Osteoblast (primary cell): Measurements from ENCODE around the gene M1AP. TPM values are rescaled to one million over a fixed set of nuclear protein-coding genes. Genes with fewer than 3 reads are reported as not detected.

Experiments used
- DNase-seq: peaks from one replicate; pipeline ENCODE4 v3.0.0; 2011; ENCODE audit warnings: low spot score, mixed read lengths; ENCODE audit not compliant: insufficient read length; ENCODE audit errors: missing footprints
- H2AFZ ChIP-seq: 2 replicates; pipeline ENCODE4 v1.6.0; 2011; ENCODE audit warnings: mild to moderate bottlenecking, low read length
- H3K27ac ChIP-seq: 2 replicates; pipeline ENCODE4 v1.5.1; 2011; ENCODE audit warnings: mild to moderate bottlenecking, low read depth, low read length, moderate library complexity
- H3K27me3 ChIP-seq: 2 replicates; pipeline ENCODE4 v1.6.0; 2012; ENCODE audit warnings: mild to moderate bottlenecking, control low read depth, inconsistent platforms, low read length, moderate library complexity; ENCODE audit not compliant: insufficient read depth
- H3K36me3 ChIP-seq: 2 replicates; pipeline ENCODE4 v1.5.1; 2011; ENCODE audit warnings: mild to moderate bottlenecking, low read length, control low read depth, moderate library complexity; ENCODE audit not compliant: insufficient read depth
- H3K4me1 ChIP-seq: 2 replicates; pipeline ENCODE4 v1.5.1; 2011; ENCODE audit warnings: mild to moderate bottlenecking, low read length, control low read depth, moderate library complexity; ENCODE audit not compliant: insufficient read depth
- H3K4me2 ChIP-seq: 2 replicates; pipeline ENCODE4 v1.6.0; 2011; ENCODE audit warnings: mild to moderate bottlenecking, low read length; ENCODE audit not compliant: insufficient read depth
- H3K4me3 ChIP-seq: fragments of 200-600 bp; sonication (generic); 3 replicates; pipeline ENCODE4 v1.5.1; 2012; ENCODE audit warnings: mild to moderate bottlenecking, low read length, inconsistent platforms; ENCODE audit not compliant: insufficient read depth
- H3K79me2 ChIP-seq: 2 replicates; pipeline ENCODE4 v1.6.0; 2012; ENCODE audit warnings: mild to moderate bottlenecking, low read length, control low read depth, inconsistent platforms; ENCODE audit not compliant: insufficient read depth
- H3K9me3 ChIP-seq: 2 replicates; pipeline ENCODE4 v1.5.1; 2011; ENCODE audit warnings: low read depth, low read length, control low read depth
- H4K20me1 ChIP-seq: 2 replicates; pipeline ENCODE4 v1.6.0; 2012; ENCODE audit warnings: mild to moderate bottlenecking, low read length, control low read depth; ENCODE audit not compliant: insufficient read depth
- CTCF ChIP-seq: IDR thresholded peaks from 2 replicates; pipeline ENCODE4 v1.5.1; 2011; ENCODE audit warnings: mild to moderate bottlenecking, low read depth, low read length, moderate library complexity; ENCODE audit errors: extremely low read depth
- total RNA-seq: library from RNA; depleted of rRNA; stranded (reverse); fragments of >200 nt; gene quantifications from 2 replicates; pipeline ENCODE4 v1.2.3, GENCODE V29; 2012

Gene M1AP
- total RNA-seq, 1 donor = under 0.01 TPM

- H3K4me3 ChIP-seq = peak overlapping the region; percentile 54
- H3K4me2 ChIP-seq = peak overlapping the region; percentile 81
- H3K27ac ChIP-seq = peak overlapping the region; percentile 90
- no peak for TF ChIP-seq CTCF
- H2AFZ ChIP-seq = peak overlapping the region; percentile 71
- H3K9me3 ChIP-seq = no peaks in the 10 kb centered on the region
- H4K20me1 ChIP-seq = no peaks in the 10 kb centered on the region
- H3K79me2 ChIP-seq = no peaks in the 10 kb centered on the region
- H3K36me3 ChIP-seq = no peaks in the 10 kb centered on the region
- DNase-seq = peak; percentile 91
- peaks cover 64% of the 10 kb centered on the region for H3K4me1 ChIP-seq
- H3K27me3 ChIP-seq = no peaks in the 10 kb centered on the region
Observed at GRCh38 chr2:74573747-74574562, 74.2 kb downstream of the M1AP start.

- Histone ChIP-seq H3K4me2 (no peak overlapping the region), H3K79me2 (no peaks in the 10 kb centered on the region), H3K4me3 (no peak overlapping the region), H3K27me3 (no peaks in the 10 kb centered on the region), H4K20me1 (no peaks in the 10 kb centered on the region), H3K36me3 (no peaks in the 10 kb centered on the region), H3K4me1 (peaks cover 68% of the 10 kb centered on the region), H3K27ac (peak overlapping the region; percentile 34), H2AFZ (no peak overlapping the region), H3K9me3 (no peaks in the 10 kb centered on the region)
- TF ChIP-seq CTCF = peak; percentile 18
- no peak for DNase-seq
Observed at GRCh38 chr2:74572178-74572925, 75.8 kb downstream of the M1AP start.

GRCh38 chr2:74571058-74571457, 77.1 kb downstream of the M1AP start:
- TF ChIP-seq CTCF = no peak
- no peak overlapping the region for H2AFZ ChIP-seq
- peaks cover 67% of the 10 kb centered on the region for H3K4me1 ChIP-seq

GRCh38 chr2:74569686-74570085, 78.4 kb downstream of the M1AP start:
- H3K79me2 ChIP-seq = no peaks in the 10 kb centered on the region
- no peak for DNase-seq
- no peaks in the 10 kb centered on the region for H4K20me1 ChIP-seq
- no peaks in the 10 kb centered on the region for H3K36me3 ChIP-seq
- H3K4me2 ChIP-seq = no peak overlapping the region
- H3K27ac ChIP-seq = peak overlapping the region; percentile 98
- no peak for TF ChIP-seq CTCF
- no peak overlapping the region for H2AFZ ChIP-seq
- no peaks in the 10 kb centered on the region for H3K9me3 ChIP-seq
- H3K27me3 ChIP-seq = no peaks in the 10 kb centered on the region
- no peak overlapping the region for H3K4me3 ChIP-seq
- peaks cover 63% of the 10 kb centered on the region for H3K4me1 ChIP-seq

More at GRCh38 chr2:74571058-74571457, 77.1 kb downstream of the M1AP start:
- H3K4me2 ChIP-seq = no peak overlapping the region
- no peak overlapping the region for H3K4me3 ChIP-seq
- no peaks in the 10 kb centered on the region for H4K20me1 ChIP-seq
- no peaks in the 10 kb centered on the region for H3K79me2 ChIP-seq
- no peak for DNase-seq
- H3K36me3 ChIP-seq = no peaks in the 10 kb centered on the region
- no peaks in the 10 kb centered on the region for H3K9me3 ChIP-seq
- H3K27me3 ChIP-seq = no peaks in the 10 kb centered on the region
- no peak overlapping the region for H3K27ac ChIP-seq
